ENCODE measurements around the gene C9orf43. TPM values are rescaled to one million over a fixed set of nuclear protein-coding genes. Genes with fewer than 3 reads are reported as not detected.

C9orf43 gene
- total and polyA plus RNA-seq, 4 experiments from 2014 or later, result 0.41 to 0.87 (median 0.65) TPM

Other genes with a start within 250 kb of the C9orf43 start
- gene FKBP15, start 189.5 kb upstream of the C9orf43 start, total RNA-seq, result 10 to 100 TPM; 34.3 to 34.9 TPM
- 10 to 100 TPM in 1 of 2 donors, 1 to 10 TPM in 1; 1.9 to 19.6 TPM for gene FKBP15, start 189.5 kb upstream of the C9orf43 start, polyA plus RNA-seq
- 1 to 10 TPM; 4.1 to 4.2 TPM for gene SLC31A1, start 189.2 kb upstream of the C9orf43 start, total RNA-seq
- gene SLC31A1, start 189.2 kb upstream of the C9orf43 start, polyA plus RNA-seq, result 1 to 10 TPM; 2.1 to 2.3 TPM
- 10 to 100 TPM; 44.4 to 47.3 TPM for gene CDC26, start 135.2 kb upstream of the C9orf43 start, total RNA-seq
- gene CDC26, start 135.2 kb upstream of the C9orf43 start, polyA plus RNA-seq, result 100 to 1,000 TPM; 149 to 213 TPM
- gene PRPF4, start 135.1 kb upstream of the C9orf43 start, total RNA-seq, result 10 to 100 TPM; 20.7 to 23.2 TPM
- gene PRPF4, start 135.1 kb upstream of the C9orf43 start, polyA plus RNA-seq, result 10 to 100 TPM; 19.2 to 25.7 TPM
- gene RNF183, start 107.4 kb upstream of the C9orf43 start, total RNA-seq, result not detected
- gene RNF183, start 107.4 kb upstream of the C9orf43 start, polyA plus RNA-seq, result not detected
- under 1 TPM; 0.33 to 0.67 TPM for gene WDR31, start 70.5 kb upstream of the C9orf43 start, total RNA-seq
- gene WDR31, start 70.5 kb upstream of the C9orf43 start, polyA plus RNA-seq, result under 1 TPM in 1 of 2 donors, not detected in 1; 0.89 TPM
- not detected for gene BSPRY, start 61.2 kb upstream of the C9orf43 start, total RNA-seq
- gene BSPRY, start 61.2 kb upstream of the C9orf43 start, polyA plus RNA-seq, result under 1 TPM; 0.24 to 0.93 TPM
- gene HDHD3, start 33.8 kb upstream of the C9orf43 start, total RNA-seq, result 10 to 100 TPM; 29.9 to 32.8 TPM
- 10 to 100 TPM; 40.8 to 52.3 TPM for gene HDHD3, start 33.8 kb upstream of the C9orf43 start, polyA plus RNA-seq
- 10 to 100 TPM; 39.9 TPM for gene ALAD, start 9.5 kb upstream of the C9orf43 start, total RNA-seq
- 10 to 100 TPM; 16.4 to 23.8 TPM for gene ALAD, start 9.5 kb upstream of the C9orf43 start, polyA plus RNA-seq
- gene POLE3, start 72 bp upstream of the C9orf43 start, total RNA-seq, result 10 to 100 TPM; 46.9 TPM
- gene POLE3, start 72 bp upstream of the C9orf43 start, polyA plus RNA-seq, result 100 to 1,000 TPM; 103 to 179 TPM
- gene RGS3, start 53.0 kb downstream of the C9orf43 start, total RNA-seq, result 10 to 100 TPM; 17.5 to 18.4 TPM
- gene RGS3, start 53.0 kb downstream of the C9orf43 start, polyA plus RNA-seq, result 10 to 100 TPM in 1 of 2 donors, 1 to 10 TPM in 1; 3.4 to 23.2 TPM

Measured in CD4-positive, alpha-beta memory T cell (primary cell).